ENCODE results near the gene GALNT14. TPM values are rescaled to one million over a fixed set of nuclear protein-coding genes. Genes with fewer than 3 reads are reported as not detected.

The GALNT14 gene
- total and polyA plus RNA-seq, 2 donors (not counting 1 experiment from before 2014, with no cell fraction given): 0.15 to 0.83 TPM

GRCh38 chr2:31168291-31168690, 30.1 kb upstream of the GALNT14 start:
- Histone ChIP-seq H3K79me2 (ENCODE audit: control insufficient read depth, insufficient read depth, low read length) (no peaks in the 10 kb centered on the region), H3K4me2 (ENCODE audit: extremely low read depth, insufficient read depth, low read length) (no peak overlapping the region), H4K20me1 (ENCODE audit: control insufficient read depth, extremely low read depth, insufficient read depth, low read length) (no peaks in the 10 kb centered on the region), H2AFZ (ENCODE audit: low read length) (no peak overlapping the region), H3K9me3 (ENCODE audit: control insufficient read depth, insufficient read depth, low read depth, low read length) (no peaks in the 10 kb centered on the region), H3K4me3 (replicated peaks in 1 of 4; ENCODE audit: control extremely low read depth in 1 of 4, insufficient read depth in 1 of 4, low read depth in 3 of 4, low read length in 4 of 4) (no peak overlapping the region), H3K36me3 (ENCODE audit: control insufficient read depth, insufficient read depth, low read length) (no peaks in the 10 kb centered on the region), H3K27ac (ENCODE audit: insufficient read depth, low read length) (no peak overlapping the region), H3K9ac (ENCODE audit: insufficient read depth, low read length) (no peak overlapping the region), H3K4me1 (ENCODE audit: control insufficient read depth, extremely low read depth, insufficient read depth, low read length) (no peaks in the 10 kb centered on the region), H3K27me3 (ENCODE audit: control insufficient read depth, insufficient read depth, low read length) (no peaks in the 10 kb centered on the region)
- TF ChIP-seq EZH2 (IDR thresholded peaks at IDR 0.05; ENCODE audit: low read length, missing control alignments): no peak
- TF ChIP-seq, protein P1, sequence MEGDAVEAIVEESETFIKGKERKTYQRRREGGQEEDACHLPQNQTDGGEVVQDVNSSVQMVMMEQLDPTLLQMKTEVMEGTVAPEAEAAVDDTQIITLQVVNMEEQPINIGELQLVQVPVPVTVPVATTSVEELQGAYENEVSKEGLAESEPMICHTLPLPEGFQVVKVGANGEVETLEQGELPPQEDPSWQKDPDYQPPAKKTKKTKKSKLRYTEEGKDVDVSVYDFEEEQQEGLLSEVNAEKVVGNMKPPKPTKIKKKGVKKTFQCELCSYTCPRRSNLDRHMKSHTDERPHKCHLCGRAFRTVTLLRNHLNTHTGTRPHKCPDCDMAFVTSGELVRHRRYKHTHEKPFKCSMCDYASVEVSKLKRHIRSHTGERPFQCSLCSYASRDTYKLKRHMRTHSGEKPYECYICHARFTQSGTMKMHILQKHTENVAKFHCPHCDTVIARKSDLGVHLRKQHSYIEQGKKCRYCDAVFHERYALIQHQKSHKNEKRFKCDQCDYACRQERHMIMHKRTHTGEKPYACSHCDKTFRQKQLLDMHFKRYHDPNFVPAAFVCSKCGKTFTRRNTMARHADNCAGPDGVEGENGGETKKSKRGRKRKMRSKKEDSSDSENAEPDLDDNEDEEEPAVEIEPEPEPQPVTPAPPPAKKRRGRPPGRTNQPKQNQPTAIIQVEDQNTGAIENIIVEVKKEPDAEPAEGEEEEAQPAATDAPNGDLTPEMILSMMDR (conservative IDR thresholded peaks at IDR 0.05 in 1 of 2, IDR thresholded peaks at IDR 0.05 in 1 of 2; ENCODE audit: low read depth in 1 of 2, low read length in 2 of 2): no peak
- DNase-seq (ENCODE audit: low read depth in 2 of 2): no peak

GRCh38 chr2:31166925-31167324, 28.7 kb upstream of the GALNT14 start:
- H3K9ac ChIP-seq (ENCODE audit: insufficient read depth, low read length): no peak overlapping the region
- no peak for TF ChIP-seq EZH2 (IDR thresholded peaks at IDR 0.05; ENCODE audit: low read length, missing control alignments)
- TF ChIP-seq, protein P1 (conservative IDR thresholded peaks at IDR 0.05 in 1 of 2, IDR thresholded peaks at IDR 0.05 in 1 of 2; ENCODE audit: low read depth in 1 of 2, low read length in 2 of 2): no peak
- no peaks in the 10 kb centered on the region for H3K36me3 ChIP-seq (ENCODE audit: control insufficient read depth, insufficient read depth, low read length)
- H3K4me1 ChIP-seq (ENCODE audit: control insufficient read depth, extremely low read depth, insufficient read depth, low read length): no peaks in the 10 kb centered on the region
- H3K4me2 ChIP-seq (ENCODE audit: extremely low read depth, insufficient read depth, low read length): no peak overlapping the region
- no peak overlapping the region for H2AFZ ChIP-seq (ENCODE audit: low read length)
- H3K79me2 ChIP-seq (ENCODE audit: control insufficient read depth, insufficient read depth, low read length): no peaks in the 10 kb centered on the region
- DNase-seq (ENCODE audit: low read depth in 2 of 2): no peak
- H3K27me3 ChIP-seq (ENCODE audit: control insufficient read depth, insufficient read depth, low read length): no peaks in the 10 kb centered on the region
- no peaks in the 10 kb centered on the region for H4K20me1 ChIP-seq (ENCODE audit: control insufficient read depth, extremely low read depth, insufficient read depth, low read length)
- H3K9me3 ChIP-seq (ENCODE audit: control insufficient read depth, insufficient read depth, low read depth, low read length): no peaks in the 10 kb centered on the region
- H3K27ac ChIP-seq (ENCODE audit: insufficient read depth, low read length): no peak overlapping the region
- no peak overlapping the region for H3K4me3 ChIP-seq (replicated peaks in 1 of 4; ENCODE audit: control extremely low read depth in 1 of 4, insufficient read depth in 1 of 4, low read depth in 3 of 4, low read length in 4 of 4)

DNA sequence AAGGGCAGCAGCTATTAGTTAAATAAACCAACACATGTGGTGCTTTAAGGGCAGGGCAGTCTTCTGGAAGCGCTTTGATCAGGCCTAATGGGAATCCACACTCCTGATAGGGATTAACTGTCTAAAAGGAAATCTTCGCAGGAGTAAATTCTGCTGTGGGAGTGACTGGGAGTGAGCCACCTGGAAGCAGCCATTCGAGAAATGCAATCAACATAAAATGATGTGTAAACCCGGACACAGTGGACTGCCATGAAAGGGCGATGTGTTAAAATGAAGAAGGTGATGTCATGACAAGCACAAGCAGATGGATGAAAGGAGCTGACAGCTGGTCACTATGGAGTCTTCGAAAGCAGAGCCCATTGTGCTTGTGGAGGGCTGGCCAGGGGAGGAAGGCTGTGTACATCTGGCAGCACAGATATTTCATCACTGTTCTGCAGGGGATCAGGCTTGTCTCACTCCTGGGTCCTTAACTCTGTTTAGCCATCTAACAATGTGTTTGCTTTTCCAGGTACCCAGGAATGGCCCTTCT, 24.8 kb upstream of the GALNT14 start:
- Histone ChIP-seq H3K4me2 (ENCODE audit: extremely low read depth, insufficient read depth, low read length) (no peak overlapping the region), H3K4me3 (replicated peaks in 1 of 4; ENCODE audit: control extremely low read depth in 1 of 4, insufficient read depth in 1 of 4, low read depth in 3 of 4, low read length in 4 of 4) (no peak overlapping the region)
- DNase-seq (ENCODE audit: low read depth in 2 of 2): no peak

More for the DNA sequence above, 24.8 kb upstream of the GALNT14 start:
- Histone ChIP-seq H3K4me1 (ENCODE audit: control insufficient read depth, extremely low read depth, insufficient read depth, low read length) (no peaks in the 10 kb centered on the region), H3K79me2 (ENCODE audit: control insufficient read depth, insufficient read depth, low read length) (no peaks in the 10 kb centered on the region), H3K27ac (ENCODE audit: insufficient read depth, low read length) (no peak overlapping the region), H3K36me3 (ENCODE audit: control insufficient read depth, insufficient read depth, low read length) (no peaks in the 10 kb centered on the region), H3K9ac (ENCODE audit: insufficient read depth, low read length) (no peak overlapping the region), H3K27me3 (ENCODE audit: control insufficient read depth, insufficient read depth, low read length) (no peaks in the 10 kb centered on the region), H4K20me1 (ENCODE audit: control insufficient read depth, extremely low read depth, insufficient read depth, low read length) (no peaks in the 10 kb centered on the region), H2AFZ (ENCODE audit: low read length) (no peak overlapping the region), H3K9me3 (ENCODE audit: control insufficient read depth, insufficient read depth, low read depth, low read length) (no peaks in the 10 kb centered on the region)
- TF ChIP-seq EZH2 (IDR thresholded peaks at IDR 0.05; ENCODE audit: low read length, missing control alignments): no peak
- TF ChIP-seq, protein P1 (conservative IDR thresholded peaks at IDR 0.05 in 1 of 2, IDR thresholded peaks at IDR 0.05 in 1 of 2; ENCODE audit: low read depth in 1 of 2, low read length in 2 of 2): no peak

Data from fibroblast of lung (primary cell).